ENCODE results near the gene CAMK1D.

GRCh38 chr10:12741360-12741804 lies 392.0 kb downstream of the CAMK1D start:
- no peak for TF ChIP-seq CTCF (IDR thresholded peaks at IDR 0.05)
- TF ChIP-seq POLR2A (IDR thresholded peaks at IDR 0.05): no peak
